ENCODE data around the gene APBA1.

GRCh38 chr9:69715096-69715495, 42.9 kb upstream of the APBA1 start:
- TF ChIP-seq CTCF (IDR thresholded peaks at IDR 0.05) (no peak), FOXJ3 (CRISPR knock-in tag; IDR thresholded peaks at IDR 0.05) (no peak), MAX (IDR thresholded peaks at IDR 0.05; ENCODE audit: low read depth) (no peak), EZH2phosphoT487 (IDR thresholded peaks at IDR 0.05; ENCODE audit: borderline replicate concordance, low read depth) (no peak), ELF1 (IDR thresholded peaks at IDR 0.05) (no peak), JUND (IDR thresholded peaks at IDR 0.05) (no peak), TEAD4 (IDR thresholded peaks at IDR 0.05; ENCODE audit: borderline replicate concordance, insufficient read depth) (no peak), SIN3A (IDR thresholded peaks at IDR 0.05; ENCODE audit: borderline replicate concordance, low read depth, low read length) (no peak), FOSL2 (IDR thresholded peaks at IDR 0.05; ENCODE audit: borderline replicate concordance, low read depth) (no peak), REST (IDR thresholded peaks at IDR 0.05; ENCODE audit: low read depth, low read length) (no peak), POLR2AphosphoS5 (IDR thresholded peaks at IDR 0.05; ENCODE audit: low read depth, low read length) (no peak), ZBTB33 (IDR thresholded peaks at IDR 0.05; ENCODE audit: borderline replicate concordance, low read depth) (no peak)
